Vagina (tissue), 2 donors: ENCODE results near the gene STX7. TPM values are rescaled to one million over a fixed set of nuclear protein-coding genes. Genes with fewer than 3 reads are reported as not detected.
A peak's percentile ranks its signal among the peaks of the same experiment; 100 is the strongest.

Experiments used
- DNase-seq, 2 donors: peaks; one replicate each; pipeline ENCODE4 v3.0.0-alpha.2; 2017; ENCODE audit errors: extremely low spot score in 2 of 2
- H3K27ac ChIP-seq: fragments of 200-600 bp; sonication (generic); one replicate; pipeline ENCODE4 v1.5.1; 2019
- H3K27me3 ChIP-seq: fragments of 200-600 bp; sonication (generic); one replicate; pipeline ENCODE4 v1.5.1; 2019
- H3K36me3 ChIP-seq, 2 donors: fragments of 200-600 bp; sonication (generic); one replicate each; pipeline ENCODE4 v1.5.1; 2017 to 2019
- H3K4me1 ChIP-seq: fragments of 200-600 bp; sonication (generic); one replicate; pipeline ENCODE4 v1.5.1; 2019
- H3K4me3 ChIP-seq, 2 donors: fragments of 200-600 bp; sonication (generic); 1 replicate in 1 of 2; 2 replicates in 1 of 2; pipeline ENCODE4 v1.5.1; 2016 to 2019
- H3K9me3 ChIP-seq: fragments of 200-600 bp; sonication (generic); one replicate; pipeline ENCODE4 v1.5.1; 2019
- CTCF ChIP-seq, 3 experiments: fragments of 450-650 bp in 2 of 3; fragments of 200-600 bp in 1 of 3; sonication (generic) in 1 of 3; IDR thresholded peaks; one replicate each; pipeline ENCODE4 v1.5.1; 2017 to 2019; ENCODE audit warnings: antibody characterized with exemption in 3 of 3, mild to moderate bottlenecking in 2 of 3, moderate library complexity in 2 of 3
- POLR2A ChIP-seq, 2 donors: fragments of 450-650 bp; IDR thresholded peaks; one replicate each; pipeline ENCODE4 v1.6.1; 2017; ENCODE audit warnings: antibody characterized with exemption in 2 of 2, mild to moderate bottlenecking in 2 of 2, moderate library complexity in 2 of 2
- POLR2AphosphoS5 ChIP-seq, 2 donors: sonication (generic); formaldehyde crosslinking; IDR thresholded peaks; one replicate each; pipeline ENCODE4 v1.9.0; 2017; ENCODE audit warnings: antibody characterized with exemption in 2 of 2, mild to moderate bottlenecking in 2 of 2, low read depth in 1 of 2; ENCODE audit not compliant: insufficient read depth in 1 of 2
- intact Hi-C: fragments of 100-400 bp; cut with DNase I; formaldehyde crosslinking; loops from one replicate; pipeline ENCODE4 v1.15.1; 2023
- small RNA-seq: library from RNA; depleted of rRNA; stranded (forward); fragments of <200 nt; gene quantifications from one replicate; pipeline ENCODE3, GENCODE V24; 2016
- total RNA-seq: library from RNA; depleted of rRNA; stranded (reverse); fragments of >200 nt; gene quantifications from one replicate; pipeline ENCODE4 v1.2.3, GENCODE V29; 2016

The STX7 gene
- total RNA-seq, 1 donor from 2014 or later, result 26.8 TPM

GRCh38 chr6:132401618-132402285 lies 111.2 kb downstream of the STX7 start:
- peak overlapping the region; percentile 42 for H3K27ac ChIP-seq
- H3K9me3 ChIP-seq, result no peaks in the 10 kb centered on the region
- peaks cover 24% of the 10 kb centered on the region for H3K4me1 ChIP-seq
- H3K36me3 ChIP-seq, result no peaks in the 10 kb centered on the region
- no peaks in the 10 kb centered on the region for H3K27me3 ChIP-seq
- intact Hi-C loops, result no loop called here
- DNase-seq, result no peak
- peak overlapping the region; percentile 57 to 75 for H3K4me3 ChIP-seq
- TF ChIP-seq POLR2A (IDR thresholded peaks at IDR 0.05), result no peak
- no peak for TF ChIP-seq CTCF (IDR thresholded peaks at IDR 0.05)
- no peak for TF ChIP-seq POLR2AphosphoS5 (IDR thresholded peaks at IDR 0.05; ENCODE audit: insufficient read depth in 1 of 2, low read depth in 1 of 2)

GRCh38 chr6:132400883-132401617 lies 111.9 kb downstream of the STX7 start, which contains the start of gene MOXD1:
Gene MOXD1 (minus strand): TSS chr6:132401475. CDS start chr6:132401426, 49 bp downstream.
- peaks cover 24% of the 10 kb centered on the region for H3K4me1 ChIP-seq
- peak within 1 kb of the TSS; percentile 57 to 75 for H3K4me3 ChIP-seq
- intact Hi-C loops, result no loop called here
- no peak for DNase-seq
- peak within 1 kb of the TSS; percentile 60 for H3K27ac ChIP-seq
- H3K9me3 ChIP-seq, result no peaks in the 10 kb centered on the region
- TF ChIP-seq POLR2AphosphoS5 (IDR thresholded peaks at IDR 0.05; ENCODE audit: insufficient read depth in 1 of 2, low read depth in 1 of 2) (peak in 1 of 2 donors; percentile 70), CTCF (IDR thresholded peaks at IDR 0.05) (no peak), POLR2A (IDR thresholded peaks at IDR 0.05) (peak in 1 of 2 donors; percentile 43)
- H3K27me3 ChIP-seq, result no peaks in the 10 kb centered on the region
- no peaks in the 10 kb centered on the region for H3K36me3 ChIP-seq

GRCh38 chr6:132400555-132400882 lies 112.4 kb downstream of the STX7 start:
- peak overlapping the region; percentile 57 to 75 for H3K4me3 ChIP-seq
- TF ChIP-seq POLR2A (IDR thresholded peaks at IDR 0.05) (no peak), POLR2AphosphoS5 (IDR thresholded peaks at IDR 0.05; ENCODE audit: insufficient read depth in 1 of 2, low read depth in 1 of 2) (no peak), CTCF (IDR thresholded peaks at IDR 0.05) (no peak)
- no peaks in the 10 kb centered on the region for H3K9me3 ChIP-seq
- no peaks in the 10 kb centered on the region for H3K27me3 ChIP-seq
- intact Hi-C loops, result no loop called here
- H3K27ac ChIP-seq, result peak overlapping the region; percentile 60
- H3K4me1 ChIP-seq, result peaks cover 24% of the 10 kb centered on the region
- no peak for DNase-seq
- H3K36me3 ChIP-seq, result no peaks in the 10 kb centered on the region

GRCh38 chr6:132399376-132400074 lies 113.4 kb downstream of the STX7 start:
- intact Hi-C loops, result no loop called here
- H3K4me1 ChIP-seq, result peaks cover 24% of the 10 kb centered on the region
- H3K27me3 ChIP-seq, result no peaks in the 10 kb centered on the region
- no peaks in the 10 kb centered on the region for H3K36me3 ChIP-seq
- TF ChIP-seq CTCF (IDR thresholded peaks at IDR 0.05) (no peak), POLR2A (IDR thresholded peaks at IDR 0.05) (no peak), POLR2AphosphoS5 (IDR thresholded peaks at IDR 0.05; ENCODE audit: insufficient read depth in 1 of 2, low read depth in 1 of 2) (no peak)
- DNase-seq, result no peak
- H3K27ac ChIP-seq, result peak overlapping the region; percentile 66
- peak overlapping the region in 1 of 2 donors; percentile 57 for H3K4me3 ChIP-seq
- H3K9me3 ChIP-seq, result no peaks in the 10 kb centered on the region

Small RNAs within 50 kb of the gene (small RNA-seq; reads per million reads assigned to genes)
- gene TAAR7P, result not detected

Other genes with a start within 250 kb of the STX7 start
- gene MOXD1, start 111.6 kb downstream of the STX7 start, total RNA-seq, result 16.0 TPM
- gene TAAR9, start 25.2 kb upstream of the STX7 start, total RNA-seq, result not detected
- gene TAAR8, start 39.6 kb upstream of the STX7 start, total RNA-seq, result not detected
- not detected for gene TAAR6, start 57.2 kb upstream of the STX7 start, total RNA-seq
- gene TAAR5, start 76.6 kb upstream of the STX7 start, total RNA-seq, result not detected
- gene TAAR2, start 111.2 kb upstream of the STX7 start, total RNA-seq, result not detected
- not detected for gene TAAR1, start 146.1 kb upstream of the STX7 start, total RNA-seq
- 2.0 TPM for gene VNN1, start 200.9 kb upstream of the STX7 start, total RNA-seq
- 1.5 TPM for gene VNN2, start 244.8 kb upstream of the STX7 start, total RNA-seq